Sigmoid colon (tissue), 3 donors: ENCODE measurements around the gene DOCK9.

Experiments used
- POLR2A ChIP-seq, 2 donors: fragments of 450-650 bp; IDR thresholded peaks; one replicate each; pipeline ENCODE4 v1.6.1; 2016; ENCODE audit warnings: antibody characterized with exemption in 2 of 2, mild to moderate bottlenecking in 2 of 2, moderate library complexity in 2 of 2
- TF ChIP-seq, protein P1 (sequence below), 4 experiments: fragments of 450-650 bp in 3 of 4; fragments of 200-600 bp in 1 of 4; IDR thresholded peaks; one replicate each; pipeline ENCODE4 v1.5.1; 2016 to 2019; ENCODE audit warnings: antibody characterized with exemption in 4 of 4, mild to moderate bottlenecking in 3 of 4, moderate library complexity in 2 of 4

DNA sequence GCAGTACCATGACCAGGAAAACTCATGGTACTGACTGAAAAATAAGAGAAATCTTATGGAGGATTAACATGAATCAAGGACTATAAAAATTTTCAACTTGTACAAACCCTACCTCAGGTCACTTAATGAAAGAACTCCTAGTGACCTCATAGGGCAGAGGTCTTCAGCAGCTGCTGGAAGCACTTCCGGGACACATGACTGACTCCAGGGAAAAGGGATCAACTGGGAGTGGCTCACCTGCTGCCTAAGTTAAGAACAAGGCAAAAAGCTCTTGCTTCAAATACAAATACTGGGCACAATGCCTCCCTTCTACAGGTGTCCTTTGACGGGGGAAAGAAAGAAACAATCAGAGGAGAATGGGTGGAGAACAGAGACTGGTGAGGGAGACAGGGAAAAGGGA, 18.6 kb downstream of the DOCK9 start:
- TF ChIP-seq, protein P1, sequence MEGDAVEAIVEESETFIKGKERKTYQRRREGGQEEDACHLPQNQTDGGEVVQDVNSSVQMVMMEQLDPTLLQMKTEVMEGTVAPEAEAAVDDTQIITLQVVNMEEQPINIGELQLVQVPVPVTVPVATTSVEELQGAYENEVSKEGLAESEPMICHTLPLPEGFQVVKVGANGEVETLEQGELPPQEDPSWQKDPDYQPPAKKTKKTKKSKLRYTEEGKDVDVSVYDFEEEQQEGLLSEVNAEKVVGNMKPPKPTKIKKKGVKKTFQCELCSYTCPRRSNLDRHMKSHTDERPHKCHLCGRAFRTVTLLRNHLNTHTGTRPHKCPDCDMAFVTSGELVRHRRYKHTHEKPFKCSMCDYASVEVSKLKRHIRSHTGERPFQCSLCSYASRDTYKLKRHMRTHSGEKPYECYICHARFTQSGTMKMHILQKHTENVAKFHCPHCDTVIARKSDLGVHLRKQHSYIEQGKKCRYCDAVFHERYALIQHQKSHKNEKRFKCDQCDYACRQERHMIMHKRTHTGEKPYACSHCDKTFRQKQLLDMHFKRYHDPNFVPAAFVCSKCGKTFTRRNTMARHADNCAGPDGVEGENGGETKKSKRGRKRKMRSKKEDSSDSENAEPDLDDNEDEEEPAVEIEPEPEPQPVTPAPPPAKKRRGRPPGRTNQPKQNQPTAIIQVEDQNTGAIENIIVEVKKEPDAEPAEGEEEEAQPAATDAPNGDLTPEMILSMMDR (IDR thresholded peaks at IDR 0.05), result no peak
- TF ChIP-seq POLR2A (IDR thresholded peaks at IDR 0.05), result no peak
